NCI-H1417 treated with DMSO at 0.1 percent for 48 hours (cell line): ENCODE results near the gene WDSUB1.

Source experiments
- DNase-seq: peaks from one replicate; lab custom pipeline; 2025; lab: John Stamatoyannopoulos, UW

Gene WDSUB1

GRCh38 chr2:159224061-159224813 is 62.3 kb downstream of the WDSUB1 start:
- no peak for DNase-seq

GRCh38 chr2:159219394-159219998 is 67.0 kb downstream of the WDSUB1 start:
- no peak for DNase-seq

GRCh38 chr2:159218389-159218788 is 68.1 kb downstream of the WDSUB1 start:
- no peak for DNase-seq

DNA sequence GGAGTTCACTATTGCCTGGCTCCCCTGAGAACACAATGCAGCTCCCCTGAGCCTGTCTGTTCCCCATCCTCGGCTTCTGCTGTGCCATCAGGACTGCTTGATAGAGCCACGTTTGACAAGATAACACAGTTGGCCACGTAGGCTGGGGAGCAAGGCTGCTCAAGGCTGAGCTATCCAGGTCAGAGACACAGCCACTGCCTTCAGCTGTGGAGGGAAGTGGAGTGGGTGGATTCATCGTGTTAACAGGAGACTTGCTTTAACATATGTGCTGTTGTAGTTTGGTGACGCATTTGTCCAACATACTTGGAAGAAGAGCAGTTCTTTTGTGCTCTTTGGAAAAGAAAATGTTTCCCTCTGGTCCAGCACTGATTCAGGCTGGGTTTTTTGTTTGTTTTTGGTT is 68.8 kb downstream of the WDSUB1 start:
- no peak for DNase-seq

DNA sequence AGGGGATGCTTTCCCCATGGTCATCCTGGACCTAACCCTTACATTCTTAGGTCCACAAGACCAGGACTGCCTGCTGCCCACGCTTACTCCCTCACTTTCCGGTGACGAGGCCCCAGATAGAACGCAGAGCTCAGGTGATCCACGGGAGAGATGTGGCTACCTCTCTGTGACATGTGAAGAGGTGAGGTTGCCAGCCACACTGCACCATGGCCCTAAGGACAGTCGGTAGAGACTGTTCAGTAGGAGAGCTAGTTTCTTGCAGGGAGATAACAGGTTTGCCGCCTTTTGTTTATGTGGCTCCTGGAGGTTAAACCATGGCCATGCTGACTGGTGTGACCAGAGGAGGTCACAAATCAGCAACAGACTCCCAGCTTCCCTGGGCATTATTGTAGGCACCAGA is 71.4 kb downstream of the WDSUB1 start:
- no peak for DNase-seq

DNA sequence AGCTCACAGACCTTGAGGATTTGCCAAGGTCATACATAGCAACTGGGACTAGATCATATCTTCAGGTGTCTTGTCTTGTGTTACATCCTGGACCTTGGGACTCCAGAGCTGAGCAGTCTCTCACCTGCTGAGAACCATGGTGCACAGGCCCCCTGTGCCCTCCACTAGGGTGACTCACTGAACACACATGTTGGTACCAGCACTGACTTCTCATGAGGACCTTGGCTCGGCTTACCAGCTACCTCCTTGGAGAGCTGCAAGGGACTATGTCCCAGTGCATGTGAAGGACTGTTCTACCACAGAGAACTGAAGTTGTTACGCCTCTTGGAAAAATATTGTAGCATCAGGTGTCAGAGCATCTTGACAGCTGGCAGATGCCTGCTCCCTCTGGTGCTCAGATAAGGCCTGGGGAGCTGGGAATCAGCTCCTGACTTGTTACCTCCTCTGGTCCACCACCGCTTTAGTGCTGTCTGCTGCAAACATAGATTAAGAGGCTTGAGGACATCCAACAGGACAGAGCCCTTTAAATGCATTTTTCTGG is 72.1 kb downstream of the WDSUB1 start:
- no peak for DNase-seq

- DNase-seq, result no peak
These were observed 73.2 kb downstream of the WDSUB1 start for GRCh38 chr2:159213296-159213695.

- DNase-seq, result no peak
These were observed 74.8 kb downstream of the WDSUB1 start for GRCh38 chr2:159211447-159212396.

GRCh38 chr2:159209341-159210306 is 76.9 kb downstream of the WDSUB1 start:
- DNase-seq, result no peak

GRCh38 chr2:159208438-159208837 is 78.1 kb downstream of the WDSUB1 start:
- no peak for DNase-seq

- no peak for DNase-seq
These were observed 79.6 kb downstream of the WDSUB1 start for GRCh38 chr2:159206736-159207380.

DNA sequence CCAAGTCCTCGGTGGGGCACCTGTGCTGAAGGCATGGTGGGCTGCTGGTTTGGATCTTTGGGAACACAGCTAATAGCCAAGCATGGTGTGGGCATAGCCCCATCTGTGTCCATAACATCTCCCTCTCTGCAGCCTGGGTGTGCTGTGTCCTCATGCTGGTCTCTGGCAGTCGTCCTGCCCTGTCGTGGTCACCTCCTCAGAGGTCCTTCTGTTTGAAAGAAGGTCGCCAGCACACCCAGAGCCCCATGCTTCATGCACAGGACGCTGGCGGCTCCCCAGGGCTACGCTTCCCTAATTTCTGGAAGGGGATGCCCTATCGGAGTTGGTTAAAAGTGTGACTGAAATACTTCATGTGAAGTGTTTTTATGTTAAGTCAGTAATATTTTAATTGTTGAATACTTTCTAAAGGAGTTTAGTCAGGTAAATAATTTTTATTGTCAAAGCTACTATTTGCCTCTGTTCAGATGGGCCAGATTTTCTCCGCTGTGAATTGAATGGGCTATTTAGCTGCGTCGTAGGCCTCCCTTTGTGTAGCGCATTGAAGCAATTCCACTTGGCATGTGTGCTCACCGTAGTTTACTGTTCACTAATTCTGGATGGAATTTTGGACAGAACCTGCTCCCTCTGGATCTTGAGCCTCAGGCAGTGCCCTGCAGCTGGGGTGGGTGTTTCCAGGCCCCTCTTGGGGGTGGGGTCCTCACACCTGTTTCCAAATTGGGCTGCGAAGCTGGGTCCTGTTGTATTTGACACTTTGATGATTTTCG is 81.9 kb downstream of the WDSUB1 start:
- no peak for DNase-seq

GRCh38 chr2:159202568-159203071 is 83.9 kb downstream of the WDSUB1 start:
- no peak for DNase-seq

DNA sequence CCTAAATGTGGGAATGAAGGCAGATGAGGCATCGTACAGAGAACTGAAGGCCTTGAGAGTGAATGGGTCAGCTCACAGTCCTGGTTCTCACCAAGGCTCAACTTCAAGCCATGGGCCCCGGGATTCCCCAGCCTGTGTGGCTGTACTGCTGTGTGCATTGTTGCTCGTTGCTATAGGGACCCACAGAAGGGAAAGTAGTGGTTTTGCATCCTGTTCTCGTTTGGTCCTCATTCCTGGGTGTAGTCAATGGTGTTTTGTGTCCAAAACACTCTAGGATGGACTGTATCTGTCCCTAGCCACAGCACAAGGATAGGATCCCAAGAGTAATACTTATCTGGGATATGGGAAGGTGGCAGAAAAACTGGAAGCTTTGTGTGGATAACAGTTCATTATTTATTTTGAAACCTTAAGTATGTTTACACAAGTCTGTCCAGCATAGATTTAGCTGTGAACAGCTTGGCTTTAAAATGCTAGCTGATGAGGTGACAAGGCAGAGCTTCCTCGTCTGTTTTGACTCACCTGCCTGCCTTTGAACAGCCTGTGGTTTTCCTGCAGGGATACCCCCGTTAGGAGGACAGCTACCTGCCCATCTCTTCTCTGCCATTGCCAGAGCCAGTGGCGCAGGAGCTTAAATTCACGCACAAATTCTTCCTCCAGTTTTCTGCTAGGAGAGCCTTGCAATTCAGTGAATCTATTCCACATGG is 85.0 kb downstream of the WDSUB1 start:
- no peak for DNase-seq

DNA sequence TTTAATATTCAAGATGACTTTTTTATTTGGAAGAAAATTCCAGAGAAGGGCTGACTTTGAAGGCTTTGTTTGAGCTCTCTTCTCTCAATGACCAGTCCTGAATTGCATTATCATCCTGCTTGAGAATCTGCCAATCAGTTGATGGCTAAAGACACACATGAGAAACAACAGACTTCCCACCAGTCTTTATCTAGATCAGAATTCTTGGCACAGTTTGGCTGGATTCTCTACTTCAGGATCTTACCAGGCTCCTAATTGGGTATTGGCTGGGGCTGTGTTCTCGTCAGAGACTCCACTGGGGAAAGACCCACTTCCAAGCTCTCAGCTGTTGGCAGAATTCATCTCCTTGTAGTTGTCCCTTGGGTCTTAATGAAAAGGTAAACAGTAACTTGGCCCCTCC is 86.0 kb downstream of the WDSUB1 start:
- no peak for DNase-seq

DNA sequence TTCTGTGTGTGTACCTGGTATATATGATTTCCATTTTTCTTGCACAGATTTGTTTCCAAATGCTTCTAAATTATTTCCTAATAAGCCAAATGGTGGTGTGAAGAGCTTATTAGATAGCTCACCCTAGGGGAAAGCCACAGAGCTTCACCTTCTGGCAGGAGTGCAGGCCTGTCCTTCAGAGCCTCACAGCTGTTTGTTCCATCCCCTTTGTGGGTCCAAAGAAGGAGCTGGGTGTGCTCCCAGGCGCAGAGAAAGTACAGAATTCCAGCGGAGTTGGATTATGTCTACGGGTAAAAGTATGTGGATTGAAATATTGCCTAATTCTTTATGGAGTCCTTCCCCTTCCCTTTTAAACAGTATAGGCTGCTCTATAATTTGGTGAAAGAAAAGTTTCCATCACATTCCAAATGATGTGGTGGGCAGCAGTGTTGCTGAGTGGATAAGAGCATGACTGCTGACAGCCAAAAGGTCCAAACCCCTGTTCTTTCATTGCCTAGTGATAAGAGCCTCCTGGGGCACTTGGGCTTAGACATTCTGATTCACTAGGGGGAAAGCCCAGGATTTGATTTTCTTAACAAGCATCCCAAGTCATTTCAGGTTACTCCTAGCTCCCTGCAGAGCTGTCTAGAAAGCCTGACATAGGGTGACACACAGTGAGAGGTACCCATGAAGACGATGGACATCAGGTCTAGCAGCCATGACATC is 86.6 kb downstream of the WDSUB1 start:
- no peak for DNase-seq

GRCh38 chr2:159199236-159199635 is 87.3 kb downstream of the WDSUB1 start:
- no peak for DNase-seq

GRCh38 chr2:159196393-159196925 is 90.0 kb downstream of the WDSUB1 start:
- DNase-seq, result no peak
